ENCODE data around the gene SPATA6L. TPM values are rescaled to one million over a fixed set of nuclear protein-coding genes. Genes with fewer than 3 reads are reported as not detected.

Gene SPATA6L
- polyA plus RNA-seq, 1 of the 3 experiments (the other 2 are of a cell fraction): 0.44 TPM

DNA sequence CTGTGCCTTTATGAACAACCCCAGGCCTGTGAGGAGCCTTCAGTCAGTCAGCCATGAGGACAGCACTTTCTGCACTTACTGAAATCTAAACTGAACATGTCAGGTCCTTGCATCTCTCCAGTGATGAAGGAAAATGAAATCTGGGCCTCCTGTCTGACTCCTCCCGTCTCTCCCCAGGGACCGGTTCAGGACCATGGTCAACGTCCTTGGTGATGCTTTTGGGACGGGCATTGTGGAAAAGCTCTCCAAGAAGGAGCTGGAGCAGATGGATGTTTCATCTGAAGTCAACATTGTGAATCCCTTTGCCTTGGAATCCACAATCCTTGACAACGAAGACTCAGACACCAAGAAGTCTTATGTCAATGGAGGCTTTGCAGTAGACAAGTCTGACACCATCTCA lies 81.1 kb downstream of the SPATA6L start:
- TF ChIP-seq, protein P1, sequence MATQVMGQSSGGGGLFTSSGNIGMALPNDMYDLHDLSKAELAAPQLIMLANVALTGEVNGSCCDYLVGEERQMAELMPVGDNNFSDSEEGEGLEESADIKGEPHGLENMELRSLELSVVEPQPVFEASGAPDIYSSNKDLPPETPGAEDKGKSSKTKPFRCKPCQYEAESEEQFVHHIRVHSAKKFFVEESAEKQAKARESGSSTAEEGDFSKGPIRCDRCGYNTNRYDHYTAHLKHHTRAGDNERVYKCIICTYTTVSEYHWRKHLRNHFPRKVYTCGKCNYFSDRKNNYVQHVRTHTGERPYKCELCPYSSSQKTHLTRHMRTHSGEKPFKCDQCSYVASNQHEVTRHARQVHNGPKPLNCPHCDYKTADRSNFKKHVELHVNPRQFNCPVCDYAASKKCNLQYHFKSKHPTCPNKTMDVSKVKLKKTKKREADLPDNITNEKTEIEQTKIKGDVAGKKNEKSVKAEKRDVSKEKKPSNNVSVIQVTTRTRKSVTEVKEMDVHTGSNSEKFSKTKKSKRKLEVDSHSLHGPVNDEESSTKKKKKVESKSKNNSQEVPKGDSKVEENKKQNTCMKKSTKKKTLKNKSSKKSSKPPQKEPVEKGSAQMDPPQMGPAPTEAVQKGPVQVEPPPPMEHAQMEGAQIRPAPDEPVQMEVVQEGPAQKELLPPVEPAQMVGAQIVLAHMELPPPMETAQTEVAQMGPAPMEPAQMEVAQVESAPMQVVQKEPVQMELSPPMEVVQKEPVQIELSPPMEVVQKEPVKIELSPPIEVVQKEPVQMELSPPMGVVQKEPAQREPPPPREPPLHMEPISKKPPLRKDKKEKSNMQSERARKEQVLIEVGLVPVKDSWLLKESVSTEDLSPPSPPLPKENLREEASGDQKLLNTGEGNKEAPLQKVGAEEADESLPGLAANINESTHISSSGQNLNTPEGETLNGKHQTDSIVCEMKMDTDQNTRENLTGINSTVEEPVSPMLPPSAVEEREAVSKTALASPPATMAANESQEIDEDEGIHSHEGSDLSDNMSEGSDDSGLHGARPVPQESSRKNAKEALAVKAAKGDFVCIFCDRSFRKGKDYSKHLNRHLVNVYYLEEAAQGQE (IDR thresholded peaks at IDR 0.05; ENCODE audit: low read depth, low read length): peak; percentile 89
- TF ChIP-seq, protein P2, sequence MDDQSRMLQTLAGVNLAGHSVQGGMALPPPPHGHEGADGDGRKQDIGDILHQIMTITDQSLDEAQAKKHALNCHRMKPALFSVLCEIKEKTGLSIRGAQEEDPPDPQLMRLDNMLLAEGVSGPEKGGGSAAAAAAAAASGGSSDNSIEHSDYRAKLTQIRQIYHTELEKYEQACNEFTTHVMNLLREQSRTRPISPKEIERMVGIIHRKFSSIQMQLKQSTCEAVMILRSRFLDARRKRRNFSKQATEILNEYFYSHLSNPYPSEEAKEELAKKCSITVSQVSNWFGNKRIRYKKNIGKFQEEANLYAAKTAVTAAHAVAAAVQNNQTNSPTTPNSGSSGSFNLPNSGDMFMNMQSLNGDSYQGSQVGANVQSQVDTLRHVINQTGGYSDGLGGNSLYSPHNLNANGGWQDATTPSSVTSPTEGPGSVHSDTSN (IDR thresholded peaks at IDR 0.05): no peak
- no peak for TF ChIP-seq FOXJ3 (CRISPR knock-in tag; IDR thresholded peaks at IDR 0.05)
- no peak for TF ChIP-seq RFX5 (IDR thresholded peaks at IDR 0.05; ENCODE audit: low read length)
- no peak overlapping the region for H3K9ac ChIP-seq
- no peaks in the 10 kb centered on the region for H4K20me1 ChIP-seq (ENCODE audit: insufficient read depth)
- DNase-seq: no peak
- H3K4me1 ChIP-seq (ENCODE audit: control insufficient read depth in 1 of 2, insufficient read depth in 2 of 2, low read depth in 1 of 2, low read length in 1 of 2): peaks cover 0 to 5% of the 10 kb centered on the region in 2 experiments; a peak in 1 of 4 replicates
- H3K4me3 ChIP-seq (ENCODE audit: low read depth in 2 of 2, low read length in 1 of 2): no peak overlapping the region
- WGBS (ENCODE audit: low lambda C conversion rate): 80% methylated on average over 5 of the region's 5 CpGs
- no peak overlapping the region for H3K4me2 ChIP-seq
- no peaks in the 10 kb centered on the region for H3K27me3 ChIP-seq (ENCODE audit: insufficient read depth)
- no peaks in the 10 kb centered on the region for H3F3A ChIP-seq (replicated peaks; ENCODE audit: insufficient read depth)
- no peaks in the 10 kb centered on the region for H3K36me3 ChIP-seq (replicated peaks in 1 of 2; ENCODE audit: control insufficient read depth in 1 of 2, insufficient read depth in 2 of 2, low read length in 1 of 2)
- no peaks in the 10 kb centered on the region for H3K79me2 ChIP-seq (ENCODE audit: insufficient read depth)
- no peaks in the 10 kb centered on the region for H3K9me3 ChIP-seq
- H2AFZ ChIP-seq (ENCODE audit: low read depth): no peak overlapping the region
- POLR2A ChIA-PET: no interaction called here
- no peaks in the 10 kb centered on the region for H3K9me2 ChIP-seq
- no peak overlapping the region for H3K27ac ChIP-seq (ENCODE audit: low read depth in 2 of 2, low read length in 1 of 2)
- CTCF ChIA-PET: no interaction called here

DNA sequence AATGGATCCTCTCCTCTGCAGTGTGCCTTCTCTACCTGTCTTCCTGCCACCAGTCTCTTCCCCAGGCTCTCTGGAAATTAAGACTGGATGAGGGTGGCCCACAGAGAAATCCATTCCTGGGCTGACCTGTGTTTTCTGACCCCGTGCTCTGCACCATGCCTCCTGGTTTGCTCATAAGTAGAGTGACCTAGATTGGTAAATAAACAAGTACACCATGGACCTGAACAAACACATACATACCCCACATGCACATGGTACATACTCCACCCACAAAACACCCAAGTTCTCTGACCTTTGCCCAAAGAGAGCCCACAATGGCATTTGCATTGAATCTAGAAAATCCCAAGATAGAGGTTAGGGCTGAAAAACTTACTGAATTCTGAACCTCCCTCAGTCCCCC lies 81.6 kb downstream of the SPATA6L start:
- POLR2A ChIA-PET: no interaction called here
- H3K4me1 ChIP-seq (ENCODE audit: control insufficient read depth in 1 of 2, insufficient read depth in 2 of 2, low read depth in 1 of 2, low read length in 1 of 2): peaks cover 3 to 5% of the 10 kb centered on the region in 2 experiments; a peak in 2 of 4 replicates
- no peaks in the 10 kb centered on the region for H3K27me3 ChIP-seq (ENCODE audit: insufficient read depth)
- no peaks in the 10 kb centered on the region for H3K9me3 ChIP-seq
- no peak for DNase-seq
- CTCF ChIA-PET: interaction anchor here (0.9 kb wide), 1 partner anchor 11 kb away, joined by 3 read pairs; no protein-coding TSS in a partner anchor
- H3K27ac ChIP-seq (ENCODE audit: low read depth in 2 of 2, low read length in 1 of 2): no peak overlapping the region
- no peaks in the 10 kb centered on the region for H4K20me1 ChIP-seq (ENCODE audit: insufficient read depth)
- no peaks in the 10 kb centered on the region for H3K79me2 ChIP-seq (ENCODE audit: insufficient read depth)
- no peaks in the 10 kb centered on the region for H3K36me3 ChIP-seq (replicated peaks in 1 of 2; ENCODE audit: control insufficient read depth in 1 of 2, insufficient read depth in 2 of 2, low read length in 1 of 2)
- no peak overlapping the region for H3K9ac ChIP-seq
- no peak overlapping the region for H2AFZ ChIP-seq (ENCODE audit: low read depth)
- WGBS (ENCODE audit: low lambda C conversion rate): 38% methylated on average over 1 of the region's 1 CpG
- H3K4me3 ChIP-seq (ENCODE audit: low read depth in 2 of 2, low read length in 1 of 2): no peak overlapping the region
- TF ChIP-seq, protein P2 (IDR thresholded peaks at IDR 0.05): no peak
- no peak for TF ChIP-seq RXRA (IDR thresholded peaks at IDR 0.05; ENCODE audit: borderline replicate concordance, low read depth)
- TF ChIP-seq EZH2phosphoT487 (IDR thresholded peaks at IDR 0.05; ENCODE audit: borderline replicate concordance, low read depth): no peak
- TF ChIP-seq, protein P3, sequence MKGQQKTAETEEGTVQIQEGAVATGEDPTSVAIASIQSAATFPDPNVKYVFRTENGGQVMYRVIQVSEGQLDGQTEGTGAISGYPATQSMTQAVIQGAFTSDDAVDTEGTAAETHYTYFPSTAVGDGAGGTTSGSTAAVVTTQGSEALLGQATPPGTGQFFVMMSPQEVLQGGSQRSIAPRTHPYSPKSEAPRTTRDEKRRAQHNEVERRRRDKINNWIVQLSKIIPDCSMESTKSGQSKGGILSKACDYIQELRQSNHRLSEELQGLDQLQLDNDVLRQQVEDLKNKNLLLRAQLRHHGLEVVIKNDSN (IDR thresholded peaks at IDR 0.05; ENCODE audit: borderline replicate concordance, low read depth): no peak
- TF ChIP-seq, protein P4, sequence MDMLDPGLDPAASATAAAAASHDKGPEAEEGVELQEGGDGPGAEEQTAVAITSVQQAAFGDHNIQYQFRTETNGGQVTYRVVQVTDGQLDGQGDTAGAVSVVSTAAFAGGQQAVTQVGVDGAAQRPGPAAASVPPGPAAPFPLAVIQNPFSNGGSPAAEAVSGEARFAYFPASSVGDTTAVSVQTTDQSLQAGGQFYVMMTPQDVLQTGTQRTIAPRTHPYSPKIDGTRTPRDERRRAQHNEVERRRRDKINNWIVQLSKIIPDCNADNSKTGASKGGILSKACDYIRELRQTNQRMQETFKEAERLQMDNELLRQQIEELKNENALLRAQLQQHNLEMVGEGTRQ (IDR thresholded peaks at IDR 0.05; ENCODE audit: borderline replicate concordance, low read depth, low read length): no peak
- TF ChIP-seq FOXM1 (IDR thresholded peaks at IDR 0.05; ENCODE audit: low read depth): no peak
- no peak for TF ChIP-seq EP300 (IDR thresholded peaks at IDR 0.05; ENCODE audit: borderline replicate concordance in 1 of 2, low read depth in 1 of 2, low read length in 1 of 2)
- TF ChIP-seq MEF2A (IDR thresholded peaks at IDR 0.05; ENCODE audit: borderline replicate concordance, low read depth): no peak
- no peak for TF ChIP-seq FOXJ3 (CRISPR knock-in tag; IDR thresholded peaks at IDR 0.05)
- no peaks in the 10 kb centered on the region for H3K9me2 ChIP-seq
- no peaks in the 10 kb centered on the region for H3F3A ChIP-seq (replicated peaks; ENCODE audit: insufficient read depth)
- H3K4me2 ChIP-seq: no peak overlapping the region

All from SK-N-SH (cell line).